ENCODE results near the gene ACCSL.

GRCh38 chr11:44004452-44005062 lies 43.2 kb upstream of the ACCSL start:
- TF ChIP-seq CTCF (IDR thresholded peaks at IDR 0.05) (no peak), RFX5 (IDR thresholded peaks at IDR 0.05; ENCODE audit: low read length) (no peak), EP300 (IDR thresholded peaks at IDR 0.05; ENCODE audit: borderline replicate concordance in 1 of 2, low read depth in 1 of 2, low read length in 1 of 2) (no peak), JUND (IDR thresholded peaks at IDR 0.05) (no peak), USF2 (IDR thresholded peaks at IDR 0.05; ENCODE audit: borderline replicate concordance, low read depth, low read length) (no peak), ZBTB33 (IDR thresholded peaks at IDR 0.05; ENCODE audit: borderline replicate concordance, low read depth) (no peak), MAX (IDR thresholded peaks at IDR 0.05; ENCODE audit: low read depth) (no peak), GABPA (IDR thresholded peaks at IDR 0.05; ENCODE audit: low read depth) (no peak), REST (IDR thresholded peaks at IDR 0.05; ENCODE audit: low read depth, low read length) (no peak), TEAD4 (IDR thresholded peaks at IDR 0.05; ENCODE audit: borderline replicate concordance, insufficient read depth) (no peak), ELF1 (IDR thresholded peaks at IDR 0.05) (no peak), FOSL2 (IDR thresholded peaks at IDR 0.05; ENCODE audit: borderline replicate concordance, low read depth) (no peak), YY1 (IDR thresholded peaks at IDR 0.05; ENCODE audit: low read depth) (no peak)
